Nephron progenitor cell (in vitro differentiated cells): Measurements from ENCODE around the gene DMTF1.
A peak's percentile ranks its signal among the peaks of the same experiment; 100 is the strongest.

Experiments used
- DNase-seq: peaks from one replicate; pipeline ENCODE4 v3.0.0; 2021
- H3K27ac Mint-ChIP-seq: 2 replicates; pipeline ENCODE4 v1.8.0; 2021; ENCODE audit warnings: mild to moderate bottlenecking, moderate library complexity, mixed read lengths
- H3K27me3 Mint-ChIP-seq: 2 replicates; pipeline ENCODE4 v1.8.0; 2021; ENCODE audit warnings: mild to moderate bottlenecking, low read depth, mixed read lengths; ENCODE audit not compliant: poor library complexity
- H3K36me3 Mint-ChIP-seq: 2 replicates; pipeline ENCODE4 v1.8.0; 2021; ENCODE audit warnings: low read depth, mixed read lengths
- H3K4me1 Mint-ChIP-seq: 2 replicates; pipeline ENCODE4 v1.8.0; 2021; ENCODE audit warnings: mixed read lengths
- H3K4me3 Mint-ChIP-seq: 2 replicates; pipeline ENCODE4 v1.8.0; 2021; ENCODE audit warnings: mild to moderate bottlenecking, moderate library complexity, mixed read lengths
- H3K9me3 Mint-ChIP-seq: 2 replicates; pipeline ENCODE4 v1.8.0; 2021; ENCODE audit warnings: mild to moderate bottlenecking, moderate library complexity, mixed read lengths
- TF ChIP-seq, protein P1 (sequence below): fragments of 200-600 bp; sonication (generic); IDR thresholded peaks from 2 replicates; pipeline ENCODE4 v1.5.0; 2021; ENCODE audit warnings: antibody characterized with exemption

Gene DMTF1, protein sequence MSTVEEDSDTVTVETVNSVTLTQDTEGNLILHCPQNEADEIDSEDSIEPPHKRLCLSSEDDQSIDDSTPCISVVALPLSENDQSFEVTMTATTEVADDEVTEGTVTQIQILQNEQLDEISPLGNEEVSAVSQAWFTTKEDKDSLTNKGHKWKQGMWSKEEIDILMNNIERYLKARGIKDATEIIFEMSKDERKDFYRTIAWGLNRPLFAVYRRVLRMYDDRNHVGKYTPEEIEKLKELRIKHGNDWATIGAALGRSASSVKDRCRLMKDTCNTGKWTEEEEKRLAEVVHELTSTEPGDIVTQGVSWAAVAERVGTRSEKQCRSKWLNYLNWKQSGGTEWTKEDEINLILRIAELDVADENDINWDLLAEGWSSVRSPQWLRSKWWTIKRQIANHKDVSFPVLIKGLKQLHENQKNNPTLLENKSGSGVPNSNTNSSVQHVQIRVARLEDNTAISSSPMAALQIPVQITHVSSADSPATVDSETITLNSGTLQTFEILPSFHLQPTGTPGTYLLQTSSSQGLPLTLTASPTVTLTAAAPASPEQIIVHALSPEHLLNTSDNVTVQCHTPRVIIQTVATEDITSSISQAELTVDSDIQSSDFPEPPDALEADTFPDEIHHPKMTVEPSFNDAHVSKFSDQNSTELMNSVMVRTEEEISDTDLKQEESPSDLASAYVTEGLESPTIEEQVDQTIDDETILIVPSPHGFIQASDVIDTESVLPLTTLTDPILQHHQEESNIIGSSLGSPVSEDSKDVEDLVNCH

GRCh38 chr7:87152112-87152896, at the start of gene DMTF1:
TSS of gene DMTF1 (plus strand) at chr7:87152453. CDS start at chr7:87164942, 12,489 bp downstream.
- Mint-ChIP-seq H3K27me3 (no peaks in the 10 kb centered on the region), H3K4me1 (peaks cover 56% of the 10 kb centered on the region), H3K36me3 (no peaks in the 10 kb centered on the region), H3K4me3 (peak within 1 kb of the TSS; percentile 96), H3K9me3 (no peaks in the 10 kb centered on the region), H3K27ac (peak within 1 kb of the TSS; percentile 100)
- TF ChIP-seq, protein P1, sequence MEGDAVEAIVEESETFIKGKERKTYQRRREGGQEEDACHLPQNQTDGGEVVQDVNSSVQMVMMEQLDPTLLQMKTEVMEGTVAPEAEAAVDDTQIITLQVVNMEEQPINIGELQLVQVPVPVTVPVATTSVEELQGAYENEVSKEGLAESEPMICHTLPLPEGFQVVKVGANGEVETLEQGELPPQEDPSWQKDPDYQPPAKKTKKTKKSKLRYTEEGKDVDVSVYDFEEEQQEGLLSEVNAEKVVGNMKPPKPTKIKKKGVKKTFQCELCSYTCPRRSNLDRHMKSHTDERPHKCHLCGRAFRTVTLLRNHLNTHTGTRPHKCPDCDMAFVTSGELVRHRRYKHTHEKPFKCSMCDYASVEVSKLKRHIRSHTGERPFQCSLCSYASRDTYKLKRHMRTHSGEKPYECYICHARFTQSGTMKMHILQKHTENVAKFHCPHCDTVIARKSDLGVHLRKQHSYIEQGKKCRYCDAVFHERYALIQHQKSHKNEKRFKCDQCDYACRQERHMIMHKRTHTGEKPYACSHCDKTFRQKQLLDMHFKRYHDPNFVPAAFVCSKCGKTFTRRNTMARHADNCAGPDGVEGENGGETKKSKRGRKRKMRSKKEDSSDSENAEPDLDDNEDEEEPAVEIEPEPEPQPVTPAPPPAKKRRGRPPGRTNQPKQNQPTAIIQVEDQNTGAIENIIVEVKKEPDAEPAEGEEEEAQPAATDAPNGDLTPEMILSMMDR: no peak
- peak; percentile 93 for DNase-seq

DNA sequence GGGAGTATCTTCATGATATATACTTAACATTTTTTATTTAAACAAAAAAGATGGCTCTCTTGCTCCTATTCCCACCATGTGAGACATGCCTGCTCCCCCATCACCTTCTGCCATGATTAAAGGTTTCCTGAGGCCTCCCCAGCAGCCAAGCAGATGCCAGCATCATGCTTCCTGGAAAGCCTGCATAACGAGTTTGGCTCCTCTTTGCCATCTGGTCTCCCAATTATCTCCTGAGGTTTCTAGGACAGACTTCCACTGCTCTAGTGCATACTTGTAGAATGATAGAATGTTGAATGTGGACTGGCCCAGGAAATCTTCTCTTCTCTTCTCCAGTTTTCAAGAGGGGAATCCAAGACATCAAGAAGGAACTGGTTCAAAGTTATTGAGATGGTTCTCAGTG, 46.9 kb upstream of the DMTF1 start:
- no peak for DNase-seq
- H3K4me1 Mint-ChIP-seq: no peaks in the 10 kb centered on the region
- no peaks in the 10 kb centered on the region for H3K36me3 Mint-ChIP-seq
- no peak overlapping the region for H3K27ac Mint-ChIP-seq
- H3K4me3 Mint-ChIP-seq: no peak overlapping the region
- peaks cover 7% of the 10 kb centered on the region for H3K9me3 Mint-ChIP-seq
- H3K27me3 Mint-ChIP-seq: no peaks in the 10 kb centered on the region
- TF ChIP-seq, protein P1: no peak

DNA sequence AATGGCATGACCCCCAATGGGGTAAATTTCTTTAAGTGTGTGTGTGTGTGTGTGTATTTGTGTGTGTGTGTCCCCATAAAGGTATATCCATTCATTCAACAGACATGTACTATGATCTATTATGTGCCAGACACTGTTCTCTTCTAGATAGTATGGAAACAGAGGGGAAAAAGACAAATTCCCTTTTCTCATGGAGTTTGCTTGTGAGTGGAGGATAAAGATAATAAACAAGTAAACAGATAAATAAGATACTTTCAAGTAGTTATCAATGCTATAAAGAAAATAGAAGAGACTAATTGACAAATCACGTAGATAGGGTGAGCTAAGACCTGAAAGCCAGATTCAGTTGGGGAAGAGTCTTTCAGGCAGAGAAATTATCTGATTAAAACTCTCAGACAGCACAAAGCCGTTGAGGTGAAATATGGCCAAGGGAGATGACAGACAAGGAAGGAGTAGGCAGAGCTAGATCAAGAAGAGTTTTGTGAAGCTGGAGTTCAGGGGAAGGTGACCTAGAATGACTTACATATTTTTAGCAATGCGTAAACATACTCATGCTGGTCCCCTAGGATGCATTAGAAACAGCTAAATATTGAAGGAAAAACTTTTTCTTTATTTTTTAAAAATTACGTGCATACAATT, 45.2 kb upstream of the DMTF1 start:
- Mint-ChIP-seq H3K36me3 (no peaks in the 10 kb centered on the region), H3K4me3 (no peak overlapping the region), H3K9me3 (peaks cover 7% of the 10 kb centered on the region), H3K4me1 (no peaks in the 10 kb centered on the region), H3K27ac (no peak overlapping the region), H3K27me3 (no peaks in the 10 kb centered on the region)
- no peak for DNase-seq
- TF ChIP-seq, protein P1: no peak

- TF ChIP-seq, protein P1: no peak
- DNase-seq: no peak
- Mint-ChIP-seq H3K4me3 (no peak overlapping the region), H3K4me1 (no peaks in the 10 kb centered on the region), H3K27me3 (no peaks in the 10 kb centered on the region), H3K27ac (no peak overlapping the region), H3K36me3 (no peaks in the 10 kb centered on the region), H3K9me3 (peaks cover 9% of the 10 kb centered on the region)
Measured at GRCh38 chr7:87107949-87108776, 44.1 kb upstream of the DMTF1 start.

- no peaks in the 10 kb centered on the region for H3K36me3 Mint-ChIP-seq
- peaks cover 24% of the 10 kb centered on the region for H3K9me3 Mint-ChIP-seq
- H3K4me1 Mint-ChIP-seq: no peaks in the 10 kb centered on the region
- no peak for DNase-seq
- H3K4me3 Mint-ChIP-seq: no peak overlapping the region
- TF ChIP-seq, protein P1: no peak
- no peak overlapping the region for H3K27ac Mint-ChIP-seq
- no peaks in the 10 kb centered on the region for H3K27me3 Mint-ChIP-seq
Measured at GRCh38 chr7:87110778-87111177, 41.5 kb upstream of the DMTF1 start.
